Middle frontal gyrus (tissue), 1 donor: ENCODE results near the gene ATF2.

Experiments
- DNase-seq: peaks from one replicate; pipeline ENCODE4 v3.0.0-alpha.2; 2015; ENCODE audit warnings: low spot score; ENCODE audit errors: extremely low spot score

ATF2 gene

GRCh38 chr2:175027755-175028154 is 140.2 kb downstream of the ATF2 start:
- no peak for DNase-seq

DNA sequence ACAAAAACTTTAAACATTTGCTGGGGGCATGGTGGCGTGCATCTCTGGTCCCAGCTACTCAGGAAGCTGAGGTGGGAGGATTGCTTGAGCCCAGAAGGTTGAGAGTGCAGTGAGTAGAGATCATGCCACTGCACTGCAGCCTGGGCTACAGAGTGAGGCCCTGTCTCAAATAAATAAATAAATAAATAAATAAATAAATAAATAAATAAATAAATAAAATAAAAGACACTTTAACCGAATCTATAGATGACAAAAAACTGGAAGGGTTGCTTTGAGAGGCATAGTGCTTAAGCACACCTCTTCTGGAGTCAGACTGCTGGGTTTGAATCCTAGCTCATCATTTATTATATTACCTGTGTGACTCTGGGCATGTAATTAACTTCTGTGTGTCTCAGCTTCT is 141.6 kb downstream of the ATF2 start:
- DNase-seq: no peak

GRCh38 chr2:175025946-175026345 is 142.1 kb downstream of the ATF2 start:
- DNase-seq: no peak

DNA sequence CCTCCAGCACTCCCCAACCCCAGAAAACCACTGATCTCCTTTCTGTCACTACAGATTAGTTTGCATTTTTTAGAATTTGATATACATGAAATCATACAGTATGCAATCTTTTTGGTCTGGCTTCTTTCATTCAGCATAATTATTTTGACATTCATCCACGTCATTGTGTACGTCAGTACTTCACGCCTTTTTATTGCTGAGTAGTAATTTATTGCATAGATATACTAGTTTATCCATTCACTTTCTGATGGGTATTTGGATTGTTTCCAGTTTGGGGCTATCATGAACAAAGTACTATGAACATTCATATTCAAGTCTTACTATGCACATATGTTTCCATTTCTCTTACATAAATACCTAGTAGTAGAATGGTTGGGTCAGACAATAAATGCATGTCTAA is 142.8 kb downstream of the ATF2 start:
- no peak for DNase-seq

DNA sequence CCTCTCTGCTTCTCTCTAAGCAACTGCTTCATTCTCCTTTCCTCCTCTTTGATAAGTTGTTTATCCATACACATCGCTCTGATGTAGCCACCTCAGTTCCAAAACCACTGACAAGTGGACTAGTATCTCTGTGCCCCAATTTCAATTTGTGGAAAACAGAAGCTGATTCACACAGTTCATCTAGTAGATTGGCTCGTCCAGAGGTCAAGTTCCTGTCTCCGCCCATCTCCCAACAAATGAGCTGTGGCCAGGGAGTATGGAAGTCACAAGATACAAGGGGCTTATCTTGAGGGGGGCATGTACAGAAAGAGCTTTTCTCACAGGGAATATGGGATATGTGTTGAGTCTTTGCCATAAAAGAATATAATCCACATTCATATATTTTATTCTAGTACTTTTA is 145.1 kb downstream of the ATF2 start:
- no peak for DNase-seq
